HEK293 (cell line): ENCODE measurements around the gene PADI3.

Experiments used
- CTCF ChIA-PET: fragments of 350-600 bp; formaldehyde crosslinking; extraction: SDS; loops from one replicate; lab custom pipeline; 2021; ENCODE audit warnings: antibody characterized with exemption; lab: Yijun Ruan, JAX
- POLR2A ChIA-PET: fragments of 300-600 bp; formaldehyde crosslinking; extraction: SDS; loops from one replicate; lab custom pipeline; 2020; ENCODE audit warnings: antibody characterized with exemption, inconsistent platforms; lab: Yijun Ruan, JAX
- H3K27ac ChIP-seq: fragments of 200-500 bp; sonication (Bioruptor generic); 2 replicates; pipeline ENCODE4 v1.5.1; 2014; ENCODE audit warnings: low read depth, low read length, control low read depth, inconsistent platforms; ENCODE audit errors: extremely low read depth
- H3K36me3 ChIP-seq, 2 experiments: fragments of 200-500 bp in 1 of 2; sonication (Bioruptor generic) in 1 of 2; 1 replicate in 1 of 2; 2 replicates in 1 of 2; pipeline ENCODE4 v1.5.1; 2014 to 2017; ENCODE audit warnings: inconsistent platforms in 2 of 2, low read length in 2 of 2; ENCODE audit not compliant: control insufficient read depth in 2 of 2, insufficient read depth in 1 of 2
- H3K4me1 ChIP-seq: fragments of 200-500 bp; sonication (Bioruptor generic); 2 replicates; pipeline ENCODE4 v1.5.1; 2014; ENCODE audit warnings: mild to moderate bottlenecking, low read length, inconsistent platforms; ENCODE audit not compliant: control insufficient read depth, insufficient read depth
- H3K4me3 ChIP-seq: 2 replicates; pipeline ENCODE4 v1.5.1; 2011; ENCODE audit warnings: low read depth, mild to moderate bottlenecking, control low read depth, low read length, moderate library complexity
- H3K9me3 ChIP-seq: fragments of 200-500 bp; sonication (Bioruptor generic); 2 replicates; pipeline ENCODE4 v1.5.1; 2014; ENCODE audit warnings: low read depth, low read length, inconsistent platforms; ENCODE audit not compliant: control insufficient read depth, insufficient read depth
- EGR2 ChIP-seq: fragments of 450-650 bp; formaldehyde crosslinking; IDR thresholded peaks from 2 replicates; pipeline ENCODE4 v1.5.1; 2016; ENCODE audit warnings: low read depth, missing biosample characterization, missing genetic modification characterization
- FEZF1 ChIP-seq: fragments of 450-650 bp; formaldehyde crosslinking; IDR thresholded peaks from 2 replicates; pipeline ENCODE4 v1.5.1; 2016; ENCODE audit warnings: missing biosample characterization, missing genetic modification characterization
- KLF8 ChIP-seq: fragments of 450-650 bp; formaldehyde crosslinking; IDR thresholded peaks from 2 replicates; pipeline ENCODE4 v1.5.1; 2016; ENCODE audit warnings: missing biosample characterization, missing genetic modification characterization
- MEIS1 ChIP-seq: sonication (generic); formaldehyde crosslinking; IDR thresholded peaks from 2 replicates; pipeline ENCODE4 v1.8.1; 2022; ENCODE audit warnings: missing genetic modification reagents, mild to moderate bottlenecking, borderline replicate concordance
- PBX3 ChIP-seq: sonication (generic); formaldehyde crosslinking; IDR thresholded peaks from 2 replicates; pipeline ENCODE4 v1.8.1; 2022; ENCODE audit warnings: mild to moderate bottlenecking, moderate library complexity, missing genetic modification reagents
- RBAK ChIP-seq: fragments of 450-650 bp; formaldehyde crosslinking; IDR thresholded peaks from 2 replicates; pipeline ENCODE4 v1.5.1; 2016; ENCODE audit warnings: missing biosample characterization, missing genetic modification characterization
- TRIM28 ChIP-seq: IDR thresholded peaks from 2 replicates; pipeline ENCODE4 v1.6.1; 2011; ENCODE audit warnings: low read length, control low read depth, borderline replicate concordance
- ZBTB17 ChIP-seq: fragments of 450-650 bp; formaldehyde crosslinking; IDR thresholded peaks from 2 replicates; pipeline ENCODE4 v1.5.1; 2016; ENCODE audit warnings: missing biosample characterization, missing genetic modification characterization
- ZFHX2 ChIP-seq: fragments of 450-650 bp; formaldehyde crosslinking; conservative IDR thresholded peaks from 2 replicates; pipeline ENCODE4 v1.5.1; 2016; ENCODE audit warnings: missing biosample characterization, missing genetic modification characterization
- ZNF148 ChIP-seq: fragments of 450-650 bp; formaldehyde crosslinking; IDR thresholded peaks from 2 replicates; pipeline ENCODE4 v1.5.0; 2017; ENCODE audit warnings: missing biosample characterization, missing genetic modification characterization, borderline replicate concordance
- ZNF174 ChIP-seq: fragments of 450-650 bp; formaldehyde crosslinking; IDR thresholded peaks from 2 replicates; pipeline ENCODE4 v1.5.0; 2017; ENCODE audit warnings: missing biosample characterization, mild to moderate bottlenecking, missing genetic modification characterization
- ZNF335 ChIP-seq: fragments of 450-650 bp; formaldehyde crosslinking; conservative IDR thresholded peaks from 2 replicates; pipeline ENCODE4 v1.5.1; 2016; ENCODE audit warnings: missing biosample characterization, missing genetic modification characterization
- ZNF426 ChIP-seq: fragments of 450-650 bp; formaldehyde crosslinking; IDR thresholded peaks from 2 replicates; pipeline ENCODE4 v1.5.1; 2017; ENCODE audit warnings: missing biosample characterization, missing genetic modification characterization, mild to moderate bottlenecking, inconsistent platforms, moderate library complexity
- ZNF514 ChIP-seq: fragments of 450-650 bp; formaldehyde crosslinking; IDR thresholded peaks from 2 replicates; pipeline ENCODE4 v1.5.1; 2016; ENCODE audit warnings: missing biosample characterization, missing genetic modification characterization
- ZNF521 ChIP-seq: fragments of 450-650 bp; formaldehyde crosslinking; IDR thresholded peaks from 2 replicates; pipeline ENCODE4 v1.5.1; 2017; ENCODE audit warnings: missing biosample characterization, mild to moderate bottlenecking, missing genetic modification characterization
- ZNF555 ChIP-seq: fragments of 450-650 bp; formaldehyde crosslinking; conservative IDR thresholded peaks from 2 replicates; pipeline ENCODE4 v1.5.1; 2017; ENCODE audit warnings: missing biosample characterization, mild to moderate bottlenecking, missing genetic modification characterization, inconsistent platforms
- ZNF639 ChIP-seq: fragments of 450-650 bp; formaldehyde crosslinking; IDR thresholded peaks from 2 replicates; pipeline ENCODE4 v1.5.1; 2016; ENCODE audit warnings: missing biosample characterization, missing genetic modification characterization
- ZNF654 ChIP-seq: fragments of 450-650 bp; formaldehyde crosslinking; IDR thresholded peaks from 2 replicates; pipeline ENCODE4 v1.5.1; 2016; ENCODE audit warnings: low read depth, missing biosample characterization, missing genetic modification characterization
- ZNF704 ChIP-seq: fragments of 450-650 bp; formaldehyde crosslinking; IDR thresholded peaks from 2 replicates; pipeline ENCODE4 v1.5.1; 2016; ENCODE audit warnings: missing biosample characterization, missing genetic modification characterization

PADI3 gene

GRCh38 chr1:17222557-17222956 is 26.3 kb upstream of the PADI3 start:
- H3K36me3 ChIP-seq, result no peaks in the 10 kb centered on the region
- CTCF ChIA-PET, result interaction anchor here (1.2 kb wide), 2 partner anchors 10 to 15 kb away, joined by 3 to 6 read pairs; no protein-coding TSS in a partner anchor
- no peak overlapping the region for H3K27ac ChIP-seq
- no peaks in the 10 kb centered on the region for H3K4me1 ChIP-seq
- POLR2A ChIA-PET, result interaction anchor here (0.6 kb wide), 1 partner anchor 20 kb away, joined by 6 read pairs; no protein-coding TSS in a partner anchor
- H3K4me3 ChIP-seq, result no peak overlapping the region
- H3K9me3 ChIP-seq, result no peaks in the 10 kb centered on the region
- no peak for TF ChIP-seq ZNF174
- TF ChIP-seq ZFHX2 (tag by site-specific recombination), result peak; percentile 67
- TF ChIP-seq EGR2 (tag by site-specific recombination), result peak; percentile 65; the same call in 1 of the 2 replicates
- TF ChIP-seq ZNF148, result no peak

GRCh38 chr1:17224434-17224833 is 24.5 kb upstream of the PADI3 start:
- no peak for TF ChIP-seq FEZF1
- no peak for TF ChIP-seq ZNF426 (tag by site-specific recombination)
- TF ChIP-seq PBX3 (CRISPR knock-in tag), result no peak
- TF ChIP-seq ZNF639 (tag by site-specific recombination), result no peak
- no peak for TF ChIP-seq ZNF521 (tag by site-specific recombination)
- TF ChIP-seq EGR2 (tag by site-specific recombination), result no peak
- no peak for TF ChIP-seq MEIS1
- TF ChIP-seq ZNF654 (tag by site-specific recombination), result no peak
- ChIA-PET CTCF (no interaction called here), POLR2A (no interaction called here)
- Histone ChIP-seq H3K4me1 (no peaks in the 10 kb centered on the region), H3K36me3 (no peaks in the 10 kb centered on the region), H3K4me3 (no peak overlapping the region), H3K27ac (no peak overlapping the region), H3K9me3 (no peaks in the 10 kb centered on the region)

- ChIA-PET CTCF (interaction anchor here (1.0 kb wide), 1 partner anchor 41 kb away, joined by 4 read pairs; no protein-coding TSS in a partner anchor), POLR2A (no interaction called here)
- H3K27ac ChIP-seq, result no peak overlapping the region
Measured at GRCh38 chr1:17225140-17225539, 23.8 kb upstream of the PADI3 start.

GRCh38 chr1:17227358-17227915 is 21.5 kb upstream of the PADI3 start:
- POLR2A ChIA-PET, result interaction anchor here (1.2 kb wide), 1 partner anchor 105 kb away, joined by 3 read pairs; no protein-coding TSS in a partner anchor
- Histone ChIP-seq H3K27ac (no peak overlapping the region), H3K36me3 (no peaks in the 10 kb centered on the region), H3K4me3 (no peak overlapping the region), H3K9me3 (no peaks in the 10 kb centered on the region), H3K4me1 (peaks cover 1% of the 10 kb centered on the region)
- CTCF ChIA-PET, result no interaction called here
- peak; percentile 71; the same call in 1 of the 2 replicates for TF ChIP-seq RBAK (tag by site-specific recombination)
- TF ChIP-seq ZNF555 (tag by site-specific recombination), result peak; percentile 97
- 0 out of 2 replicates have a peak, but pooled peaks have one; percentile 27 for TF ChIP-seq ZNF704
- no peak for TF ChIP-seq ZNF335
- 0 out of 2 replicates have a peak, but pooled peaks have one; percentile 70 for TF ChIP-seq ZNF639 (tag by site-specific recombination)
- TF ChIP-seq TRIM28, result no peak
- TF ChIP-seq ZBTB17, result no peak
- TF ChIP-seq ZNF514 (tag by site-specific recombination), result peak; percentile 88; the same call in 1 of the 2 replicates

More at GRCh38 chr1:17225140-17225539, 23.8 kb upstream of the PADI3 start:
- Histone ChIP-seq H3K9me3 (no peaks in the 10 kb centered on the region), H3K4me1 (no peaks in the 10 kb centered on the region), H3K4me3 (no peak overlapping the region), H3K36me3 (no peaks in the 10 kb centered on the region)
- TF ChIP-seq KLF8 (tag by site-specific recombination), result no peak
- peak; percentile 56; the same call in 1 of the 2 replicates for TF ChIP-seq ZBTB17
